VCaP (cell line): Measurements from ENCODE around the gene NCF4.

Experiments
- H3K27ac ChIP-seq: fragments of 450-650 bp; 2 replicates; pipeline ENCODE4 v1.5.1; 2017
- TF ChIP-seq, protein P1 (sequence below): fragments of 450-650 bp; conservative IDR thresholded peaks from 2 replicates; pipeline ENCODE4 v1.5.1; 2017; ENCODE audit warnings: mild to moderate bottlenecking, moderate library complexity

The NCF4 gene

DNA sequence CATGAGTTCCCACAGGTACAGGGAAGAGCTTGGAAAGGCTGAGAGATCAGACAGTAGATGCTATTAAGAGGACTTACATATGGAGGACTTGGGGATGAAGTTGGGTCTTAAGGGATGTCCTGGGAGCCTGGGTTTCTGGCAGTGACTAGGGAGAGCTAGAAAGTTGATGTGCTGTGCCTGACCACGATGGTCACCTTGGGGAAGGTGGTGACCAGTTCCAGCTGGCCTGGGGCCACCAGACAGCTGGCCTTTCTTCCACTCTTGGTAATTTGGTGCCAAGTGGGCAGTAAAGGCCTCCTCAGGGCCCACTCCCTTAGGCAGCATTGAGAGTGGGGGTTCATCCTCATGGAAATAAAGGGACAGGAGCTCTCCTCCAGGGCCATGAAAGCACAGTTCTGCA, 38.7 kb downstream of the NCF4 start:
- TF ChIP-seq, protein P1, sequence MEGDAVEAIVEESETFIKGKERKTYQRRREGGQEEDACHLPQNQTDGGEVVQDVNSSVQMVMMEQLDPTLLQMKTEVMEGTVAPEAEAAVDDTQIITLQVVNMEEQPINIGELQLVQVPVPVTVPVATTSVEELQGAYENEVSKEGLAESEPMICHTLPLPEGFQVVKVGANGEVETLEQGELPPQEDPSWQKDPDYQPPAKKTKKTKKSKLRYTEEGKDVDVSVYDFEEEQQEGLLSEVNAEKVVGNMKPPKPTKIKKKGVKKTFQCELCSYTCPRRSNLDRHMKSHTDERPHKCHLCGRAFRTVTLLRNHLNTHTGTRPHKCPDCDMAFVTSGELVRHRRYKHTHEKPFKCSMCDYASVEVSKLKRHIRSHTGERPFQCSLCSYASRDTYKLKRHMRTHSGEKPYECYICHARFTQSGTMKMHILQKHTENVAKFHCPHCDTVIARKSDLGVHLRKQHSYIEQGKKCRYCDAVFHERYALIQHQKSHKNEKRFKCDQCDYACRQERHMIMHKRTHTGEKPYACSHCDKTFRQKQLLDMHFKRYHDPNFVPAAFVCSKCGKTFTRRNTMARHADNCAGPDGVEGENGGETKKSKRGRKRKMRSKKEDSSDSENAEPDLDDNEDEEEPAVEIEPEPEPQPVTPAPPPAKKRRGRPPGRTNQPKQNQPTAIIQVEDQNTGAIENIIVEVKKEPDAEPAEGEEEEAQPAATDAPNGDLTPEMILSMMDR = no peak
- no peak overlapping the region for H3K27ac ChIP-seq

DNA sequence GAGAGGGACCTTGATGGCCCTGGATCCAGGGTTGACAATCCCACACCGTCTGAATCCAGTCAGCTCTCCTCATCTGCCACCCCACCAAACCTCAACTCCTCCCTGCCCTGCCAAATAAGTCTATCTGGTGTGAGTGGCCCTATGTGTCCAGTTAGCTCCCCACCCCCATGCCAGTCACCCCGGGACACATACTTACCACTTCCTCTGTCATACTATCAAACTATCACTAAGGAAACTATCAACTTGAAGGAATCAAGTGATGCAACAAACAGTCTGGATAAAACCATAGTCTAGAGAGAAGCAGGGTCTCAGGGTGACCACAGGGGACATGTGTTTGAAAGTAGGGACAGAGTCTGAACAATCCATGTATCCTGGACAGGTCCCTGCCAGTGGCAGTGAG, 39.4 kb downstream of the NCF4 start:
- TF ChIP-seq, protein P1 = no peak
- H3K27ac ChIP-seq = no peak overlapping the region

DNA sequence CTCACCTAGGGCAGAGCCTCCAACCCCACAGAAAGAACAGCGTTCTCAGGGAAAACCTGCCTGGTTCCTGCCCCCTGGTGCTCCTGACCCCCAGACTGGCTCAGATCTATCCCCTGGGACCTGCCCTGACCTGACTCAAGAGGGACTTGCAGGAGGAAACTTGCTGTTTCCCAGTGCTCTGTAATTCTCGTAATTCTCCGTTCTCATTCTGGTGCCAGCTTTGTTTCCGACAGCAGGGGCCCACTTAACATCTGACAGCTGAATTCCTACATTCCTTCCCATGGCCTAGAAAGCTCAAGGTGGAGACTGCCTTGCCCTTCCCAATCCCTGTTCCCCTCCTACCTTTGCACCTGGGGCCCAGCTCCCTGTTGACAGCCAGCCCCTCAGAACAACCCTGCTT, 40.1 kb downstream of the NCF4 start:
- H3K27ac ChIP-seq = no peak overlapping the region
- TF ChIP-seq, protein P1 = no peak

DNA sequence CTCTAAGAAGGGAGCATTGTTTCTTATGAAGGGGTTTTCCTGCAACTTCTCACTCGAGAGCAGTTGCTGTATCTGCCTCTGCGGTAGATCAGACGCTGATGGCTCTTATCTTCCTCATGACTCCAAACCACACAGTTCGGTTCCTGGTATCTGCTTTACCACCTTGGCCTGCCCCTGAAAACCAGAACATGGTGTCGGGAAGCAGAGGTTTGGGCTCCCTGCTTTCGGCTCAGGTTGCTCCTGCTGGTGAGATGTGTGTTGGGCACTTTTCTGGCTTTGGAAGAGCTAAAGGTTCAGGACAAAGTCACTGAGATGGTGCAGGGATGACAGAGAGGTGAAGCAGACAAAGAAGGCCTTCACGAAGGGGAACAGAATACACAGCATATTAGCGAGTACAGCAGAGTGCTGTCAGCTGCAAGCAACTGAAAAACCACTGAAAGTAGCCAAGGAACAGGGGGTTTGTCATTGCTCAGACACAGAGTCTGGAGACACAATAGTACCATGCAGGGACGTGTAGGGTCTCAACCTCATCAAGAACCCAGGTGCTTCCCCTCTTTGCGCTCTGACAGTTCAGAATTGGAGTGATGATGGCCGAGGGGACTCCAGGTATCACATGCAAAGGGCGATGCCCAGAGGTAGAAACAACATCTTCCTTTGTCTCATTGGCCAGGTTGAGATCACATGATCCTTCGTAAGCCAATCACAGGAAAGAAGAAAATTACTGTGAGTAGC, 40.8 kb downstream of the NCF4 start:
- TF ChIP-seq, protein P1 = no peak
- no peak overlapping the region for H3K27ac ChIP-seq

DNA sequence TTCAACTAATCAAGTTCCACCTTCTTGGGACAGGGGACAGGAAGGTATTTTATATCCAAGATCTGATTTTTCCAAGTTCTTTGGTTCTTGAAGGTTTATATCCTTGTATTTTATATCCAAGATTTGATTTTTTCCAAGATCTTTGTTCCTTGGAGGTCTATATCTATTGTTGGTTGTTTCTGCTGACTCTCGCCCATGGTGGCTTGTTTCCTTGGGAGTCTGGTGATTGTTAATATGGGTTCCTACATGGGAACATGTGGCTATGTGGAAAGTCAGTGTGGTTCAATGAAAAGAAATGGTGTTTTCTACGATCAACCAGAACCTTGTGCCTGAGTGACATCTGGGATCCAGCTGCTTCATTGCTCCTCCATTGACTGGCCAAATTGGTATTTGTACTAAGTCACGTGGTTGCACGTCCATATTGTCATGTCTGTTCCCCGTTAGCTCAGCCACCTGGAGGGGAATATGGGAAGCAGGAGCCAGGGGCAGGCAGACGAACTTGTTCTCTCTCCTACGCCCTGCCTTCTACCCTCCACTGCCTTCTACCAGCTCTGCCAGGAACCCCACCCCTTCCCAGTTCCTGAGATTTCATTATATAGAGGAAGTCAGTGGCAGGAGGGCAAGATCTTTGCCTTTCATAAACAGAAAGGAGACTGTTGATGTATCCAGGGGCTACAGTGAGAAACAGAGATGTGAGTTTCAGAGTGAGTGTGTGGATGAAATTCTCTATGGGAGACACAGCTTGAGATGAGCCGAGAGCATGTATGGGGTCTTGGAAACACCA, 41.5 kb downstream of the NCF4 start:
- TF ChIP-seq, protein P1 = no peak
- no peak overlapping the region for H3K27ac ChIP-seq

DNA sequence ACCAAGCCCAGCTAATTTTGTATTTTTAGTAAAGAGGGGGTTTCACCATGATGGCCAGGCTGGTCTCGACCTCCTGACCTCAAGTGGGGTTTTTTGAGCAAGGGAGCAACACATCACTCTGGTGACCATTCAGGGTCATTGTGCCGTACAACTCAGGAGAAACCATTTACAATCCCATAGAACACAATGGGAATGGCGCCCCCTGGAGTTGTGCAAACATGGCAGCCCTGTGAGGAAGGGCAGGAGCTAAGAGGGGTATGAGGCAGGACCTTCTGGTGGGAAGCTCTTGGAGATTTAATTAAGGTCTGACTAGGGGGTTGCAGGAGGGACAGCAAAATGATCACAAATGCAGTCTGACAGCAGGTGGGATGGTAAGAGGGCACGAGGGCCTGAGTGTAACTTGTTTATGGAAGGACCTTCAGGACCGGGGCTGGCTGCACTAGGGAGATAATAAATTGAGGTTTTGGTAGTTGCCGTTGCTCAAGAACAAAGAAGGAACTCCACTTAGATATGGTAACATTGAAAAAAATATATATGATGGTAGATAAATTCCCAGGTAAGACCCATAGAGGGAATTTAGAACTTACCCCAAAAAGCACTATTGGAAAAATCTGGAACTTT, 43.6 kb downstream of the NCF4 start:
- TF ChIP-seq, protein P1 = no peak
- no peak overlapping the region for H3K27ac ChIP-seq
